Measurements from ENCODE around the gene KCNH2. TPM values are rescaled to one million over a fixed set of nuclear protein-coding genes. Genes with fewer than 3 reads are reported as not detected.

Gene KCNH2
- total and polyA plus RNA-seq, 10 of the 15 experiments (the other 5 are each of a cell fraction or from before 2014, with no cell fraction given): 0.04 to 0.24 (median 0.17) TPM; not detected in 6

DNA sequence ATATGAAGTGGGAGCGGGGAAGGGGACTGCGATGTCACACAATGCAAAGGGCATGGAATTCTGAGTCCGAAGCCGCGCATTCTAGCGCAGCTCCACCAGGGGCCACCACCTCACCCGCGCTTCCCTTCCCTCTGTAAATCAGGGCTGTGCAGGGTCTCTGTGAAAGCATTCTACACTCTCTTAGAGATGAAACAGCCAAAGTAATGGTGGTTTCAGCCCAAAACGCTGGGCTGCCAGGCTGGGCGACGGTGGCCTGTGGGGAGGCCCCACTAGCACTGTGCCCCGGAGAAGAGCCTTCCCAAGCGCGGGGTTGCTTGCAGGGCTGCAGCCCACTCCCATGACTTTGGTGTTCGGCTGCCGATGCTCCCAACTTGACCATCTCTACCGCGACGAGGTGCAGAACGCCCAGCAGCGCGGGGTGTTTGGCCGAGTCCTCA lies 34.8 kb upstream of the KCNH2 start:
- TF ChIP-seq, protein P1, sequence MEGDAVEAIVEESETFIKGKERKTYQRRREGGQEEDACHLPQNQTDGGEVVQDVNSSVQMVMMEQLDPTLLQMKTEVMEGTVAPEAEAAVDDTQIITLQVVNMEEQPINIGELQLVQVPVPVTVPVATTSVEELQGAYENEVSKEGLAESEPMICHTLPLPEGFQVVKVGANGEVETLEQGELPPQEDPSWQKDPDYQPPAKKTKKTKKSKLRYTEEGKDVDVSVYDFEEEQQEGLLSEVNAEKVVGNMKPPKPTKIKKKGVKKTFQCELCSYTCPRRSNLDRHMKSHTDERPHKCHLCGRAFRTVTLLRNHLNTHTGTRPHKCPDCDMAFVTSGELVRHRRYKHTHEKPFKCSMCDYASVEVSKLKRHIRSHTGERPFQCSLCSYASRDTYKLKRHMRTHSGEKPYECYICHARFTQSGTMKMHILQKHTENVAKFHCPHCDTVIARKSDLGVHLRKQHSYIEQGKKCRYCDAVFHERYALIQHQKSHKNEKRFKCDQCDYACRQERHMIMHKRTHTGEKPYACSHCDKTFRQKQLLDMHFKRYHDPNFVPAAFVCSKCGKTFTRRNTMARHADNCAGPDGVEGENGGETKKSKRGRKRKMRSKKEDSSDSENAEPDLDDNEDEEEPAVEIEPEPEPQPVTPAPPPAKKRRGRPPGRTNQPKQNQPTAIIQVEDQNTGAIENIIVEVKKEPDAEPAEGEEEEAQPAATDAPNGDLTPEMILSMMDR (IDR thresholded peaks at IDR 0.05 in 2 of 3, conservative IDR thresholded peaks at IDR 0.05 in 1 of 3; ENCODE audit: control insufficient read depth in 2 of 3, extremely low read depth in 1 of 3, insufficient read depth in 1 of 3, low read depth in 3 of 3, low read length in 3 of 3): peak; percentile 36 to 42 (median 38); a peak in 5 of 6 replicates
- no peak for TF ChIP-seq MEF2A (IDR thresholded peaks at IDR 0.05; ENCODE audit: insufficient read depth, low read depth, low read length)
- no peak overlapping the region for H2AFZ ChIP-seq (ENCODE audit: control insufficient read depth, low read depth, low read length)
- no peaks in the 10 kb centered on the region for H3K79me2 ChIP-seq (ENCODE audit: control insufficient read depth, insufficient read depth, low read length)
- H3K4me2 ChIP-seq (ENCODE audit: control insufficient read depth, insufficient read depth): no peak overlapping the region
- in situ Hi-C loops (cut with MboI) (no loop called here), intact Hi-C loops (cut with micrococcal nuclease; ENCODE audit: unreplicated experiment) (loop anchor here (5.0 kb wide), 1 partner anchor 99 kb away; no protein-coding TSS in a partner anchor)
- H3K27ac ChIP-seq (ENCODE audit: control insufficient read depth, insufficient read depth): no peak overlapping the region
- H3K27me3 ChIP-seq (replicated peaks in 1 of 2; ENCODE audit: control insufficient read depth in 2 of 2, insufficient read depth in 2 of 2, low read length in 1 of 2): no peaks in the 10 kb centered on the region; a peak in 1 of 4 replicates
- DNase-seq (ENCODE audit: low read depth, low spot score) (no peak), FAIRE-seq (no peak), ATAC-seq (no peak)
- SMC1A ChIA-PET (ENCODE audit: uncharacterized antibody, unreplicated experiment): no interaction called here
- peaks cover 6% of the 10 kb centered on the region for H3K4me1 ChIP-seq (ENCODE audit: control insufficient read depth, insufficient read depth, low read length)
- WGBS (ENCODE audit: insufficient coverage, insufficient replicate concordance, low lambda C conversion rate, missing lambda C conversion rate): 27% methylated on average over 22 of the region's 23 CpGs
- POLR2A ChIA-PET: no interaction called here
- no peaks in the 10 kb centered on the region for H3K9me3 ChIP-seq (replicated peaks; ENCODE audit: control insufficient read depth, insufficient read depth, low read length)
- RAD21 ChIA-PET (ENCODE audit: unreplicated experiment): no interaction called here
- no peaks in the 10 kb centered on the region for H4K20me1 ChIP-seq (ENCODE audit: control insufficient read depth, insufficient read depth)
- CTCF ChIA-PET: interaction anchor here (1.1 kb wide), 1 partner anchor 136 kb away, joined by 3 read pairs; no protein-coding TSS in a partner anchor
- no peak overlapping the region for H3K9ac ChIP-seq (ENCODE audit: control insufficient read depth, insufficient read depth, low read length)
- no peaks in the 10 kb centered on the region for H3K36me3 ChIP-seq (ENCODE audit: control insufficient read depth in 2 of 2, insufficient read depth in 2 of 2, low read length in 1 of 2)
- no TSS peak for BruUV-seq (replicated peaks)
- no peak overlapping the region for H3K4me3 ChIP-seq

DNA sequence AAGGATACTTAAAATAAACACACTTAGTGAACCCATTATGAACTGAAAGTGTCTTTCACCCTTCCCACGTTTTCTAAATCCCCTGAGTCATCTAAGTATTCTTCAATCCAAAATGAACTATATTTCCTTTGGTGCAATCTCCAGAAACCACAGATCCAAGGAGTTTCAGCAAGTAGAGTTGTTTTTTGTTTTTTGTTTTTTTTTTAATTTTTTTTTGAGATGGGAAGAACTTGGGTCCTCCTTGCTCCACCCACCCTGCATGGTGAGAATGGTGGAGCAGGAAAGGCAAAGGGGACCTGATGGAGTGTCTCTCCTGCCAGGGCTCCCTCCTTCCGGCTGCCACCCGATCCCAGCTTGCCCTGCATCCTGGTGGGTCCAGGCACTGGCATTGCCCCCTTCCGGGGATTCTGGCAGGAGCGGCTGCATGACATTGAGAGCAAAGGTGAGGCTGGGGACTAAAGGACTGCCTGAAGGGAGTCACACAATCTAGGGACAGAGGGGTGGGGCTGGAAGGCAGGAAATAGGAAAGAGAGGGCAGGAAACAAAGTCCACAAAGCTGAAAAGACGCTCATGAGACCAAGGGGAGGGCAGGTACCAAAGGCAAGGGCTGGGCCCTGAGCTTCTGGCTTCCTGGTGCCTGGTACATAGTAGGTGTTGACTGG lies 34.0 kb upstream of the KCNH2 start:
- H3K4me3 ChIP-seq: no peak overlapping the region
- ChIA-PET RAD21 (ENCODE audit: unreplicated experiment) (no interaction called here), SMC1A (ENCODE audit: uncharacterized antibody, unreplicated experiment) (no interaction called here), CTCF (interaction anchor here (0.7 to 1.1 kb wide), 2 partner anchors 135 to 351 kb away, joined by 3 read pairs; no protein-coding TSS in a partner anchor), POLR2A (no interaction called here)
- no peaks in the 10 kb centered on the region for H4K20me1 ChIP-seq (ENCODE audit: control insufficient read depth, insufficient read depth)
- no peaks in the 10 kb centered on the region; a peak in 1 of 4 replicates for H3K27me3 ChIP-seq (replicated peaks in 1 of 2; ENCODE audit: control insufficient read depth in 2 of 2, insufficient read depth in 2 of 2, low read length in 1 of 2)
- no peaks in the 10 kb centered on the region for H3K79me2 ChIP-seq (ENCODE audit: control insufficient read depth, insufficient read depth, low read length)
- no peak overlapping the region for H3K4me2 ChIP-seq (ENCODE audit: control insufficient read depth, insufficient read depth)
- FAIRE-seq: no peak
- intact Hi-C loops (cut with micrococcal nuclease; ENCODE audit: unreplicated experiment) (loop anchor here (5.0 kb wide), 1 partner anchor 100 kb away; no protein-coding TSS in a partner anchor), in situ Hi-C loops (cut with MboI) (no loop called here)
- peaks cover 6% of the 10 kb centered on the region for H3K4me1 ChIP-seq (ENCODE audit: control insufficient read depth, insufficient read depth, low read length)
- WGBS (ENCODE audit: insufficient coverage, insufficient replicate concordance, low lambda C conversion rate, missing lambda C conversion rate): 45% methylated on average over 6 of the region's 6 CpGs
- ATAC-seq: no peak
- no peaks in the 10 kb centered on the region for H3K36me3 ChIP-seq (ENCODE audit: control insufficient read depth in 2 of 2, insufficient read depth in 2 of 2, low read length in 1 of 2)
- no peak overlapping the region for H3K9ac ChIP-seq (ENCODE audit: control insufficient read depth, insufficient read depth, low read length)
- no TSS peak for BruUV-seq (replicated peaks)
- no peak for DNase-seq (ENCODE audit: low read depth, low spot score)
- H2AFZ ChIP-seq (ENCODE audit: control insufficient read depth, low read depth, low read length): no peak overlapping the region
- H3K27ac ChIP-seq (ENCODE audit: control insufficient read depth, insufficient read depth): no peak overlapping the region
- no peaks in the 10 kb centered on the region for H3K9me3 ChIP-seq (replicated peaks; ENCODE audit: control insufficient read depth, insufficient read depth, low read length)
- no peak for TF ChIP-seq RFX5 (IDR thresholded peaks at IDR 0.05; ENCODE audit: low read depth, low read length)
- no peak for TF ChIP-seq GATAD2B (conservative IDR thresholded peaks at IDR 0.05; ENCODE audit: low read depth)
- no peak for TF ChIP-seq ZNF217 (IDR thresholded peaks at IDR 0.05)
- no peak for TF ChIP-seq RELA (IDR thresholded peaks at IDR 0.05; ENCODE audit: borderline replicate concordance, partially characterized antibody)
- no peak for TF ChIP-seq SIX5 (IDR thresholded peaks at IDR 0.05; ENCODE audit: low read depth, low read length, severe bottlenecking)
- TF ChIP-seq, protein P2, sequence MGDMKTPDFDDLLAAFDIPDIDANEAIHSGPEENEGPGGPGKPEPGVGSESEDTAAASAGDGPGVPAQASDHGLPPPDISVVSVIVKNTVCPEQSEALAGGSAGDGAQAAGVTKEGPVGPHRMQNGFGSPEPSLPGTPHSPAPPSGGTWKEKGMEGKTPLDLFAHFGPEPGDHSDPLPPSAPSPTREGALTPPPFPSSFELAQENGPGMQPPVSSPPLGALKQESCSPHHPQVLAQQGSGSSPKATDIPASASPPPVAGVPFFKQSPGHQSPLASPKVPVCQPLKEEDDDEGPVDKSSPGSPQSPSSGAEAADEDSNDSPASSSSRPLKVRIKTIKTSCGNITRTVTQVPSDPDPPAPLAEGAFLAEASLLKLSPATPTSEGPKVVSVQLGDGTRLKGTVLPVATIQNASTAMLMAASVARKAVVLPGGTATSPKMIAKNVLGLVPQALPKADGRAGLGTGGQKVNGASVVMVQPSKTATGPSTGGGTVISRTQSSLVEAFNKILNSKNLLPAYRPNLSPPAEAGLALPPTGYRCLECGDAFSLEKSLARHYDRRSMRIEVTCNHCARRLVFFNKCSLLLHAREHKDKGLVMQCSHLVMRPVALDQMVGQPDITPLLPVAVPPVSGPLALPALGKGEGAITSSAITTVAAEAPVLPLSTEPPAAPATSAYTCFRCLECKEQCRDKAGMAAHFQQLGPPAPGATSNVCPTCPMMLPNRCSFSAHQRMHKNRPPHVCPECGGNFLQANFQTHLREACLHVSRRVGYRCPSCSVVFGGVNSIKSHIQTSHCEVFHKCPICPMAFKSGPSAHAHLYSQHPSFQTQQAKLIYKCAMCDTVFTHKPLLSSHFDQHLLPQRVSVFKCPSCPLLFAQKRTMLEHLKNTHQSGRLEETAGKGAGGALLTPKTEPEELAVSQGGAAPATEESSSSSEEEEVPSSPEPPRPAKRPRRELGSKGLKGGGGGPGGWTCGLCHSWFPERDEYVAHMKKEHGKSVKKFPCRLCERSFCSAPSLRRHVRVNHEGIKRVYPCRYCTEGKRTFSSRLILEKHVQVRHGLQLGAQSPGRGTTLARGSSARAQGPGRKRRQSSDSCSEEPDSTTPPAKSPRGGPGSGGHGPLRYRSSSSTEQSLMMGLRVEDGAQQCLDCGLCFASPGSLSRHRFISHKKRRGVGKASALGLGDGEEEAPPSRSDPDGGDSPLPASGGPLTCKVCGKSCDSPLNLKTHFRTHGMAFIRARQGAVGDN (IDR thresholded peaks at IDR 0.05): no peak
- TF ChIP-seq CREB1 (IDR thresholded peaks at IDR 0.05; ENCODE audit: low read depth): no peak
- no peak for TF ChIP-seq SMARCA5 (IDR thresholded peaks at IDR 0.05)
